Measurements from ENCODE around the gene PRKCD.

PRKCD gene

DNA sequence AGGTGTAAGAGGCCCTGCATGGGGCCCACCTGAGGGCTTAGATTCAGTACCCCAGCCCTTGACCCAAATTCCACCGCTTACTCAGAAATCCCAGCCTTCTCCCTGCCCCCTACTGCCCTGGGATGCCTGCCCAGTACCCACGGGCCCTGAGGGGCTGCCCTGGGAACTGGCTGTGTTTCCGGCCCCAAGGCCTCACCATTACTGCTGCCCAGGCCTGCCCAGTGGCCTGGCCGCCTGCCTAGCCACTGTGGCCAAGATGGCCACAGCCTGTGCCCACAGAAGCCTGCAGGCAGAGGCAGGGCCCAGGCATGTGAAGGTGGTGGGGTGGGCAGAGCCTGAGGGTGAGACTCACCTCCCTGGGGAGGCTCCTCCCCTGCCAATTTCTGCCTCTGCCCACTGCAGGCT, 6.1 kb upstream of the PRKCD start:
- no peak for ATAC-seq
- TF ChIP-seq, protein P1, sequence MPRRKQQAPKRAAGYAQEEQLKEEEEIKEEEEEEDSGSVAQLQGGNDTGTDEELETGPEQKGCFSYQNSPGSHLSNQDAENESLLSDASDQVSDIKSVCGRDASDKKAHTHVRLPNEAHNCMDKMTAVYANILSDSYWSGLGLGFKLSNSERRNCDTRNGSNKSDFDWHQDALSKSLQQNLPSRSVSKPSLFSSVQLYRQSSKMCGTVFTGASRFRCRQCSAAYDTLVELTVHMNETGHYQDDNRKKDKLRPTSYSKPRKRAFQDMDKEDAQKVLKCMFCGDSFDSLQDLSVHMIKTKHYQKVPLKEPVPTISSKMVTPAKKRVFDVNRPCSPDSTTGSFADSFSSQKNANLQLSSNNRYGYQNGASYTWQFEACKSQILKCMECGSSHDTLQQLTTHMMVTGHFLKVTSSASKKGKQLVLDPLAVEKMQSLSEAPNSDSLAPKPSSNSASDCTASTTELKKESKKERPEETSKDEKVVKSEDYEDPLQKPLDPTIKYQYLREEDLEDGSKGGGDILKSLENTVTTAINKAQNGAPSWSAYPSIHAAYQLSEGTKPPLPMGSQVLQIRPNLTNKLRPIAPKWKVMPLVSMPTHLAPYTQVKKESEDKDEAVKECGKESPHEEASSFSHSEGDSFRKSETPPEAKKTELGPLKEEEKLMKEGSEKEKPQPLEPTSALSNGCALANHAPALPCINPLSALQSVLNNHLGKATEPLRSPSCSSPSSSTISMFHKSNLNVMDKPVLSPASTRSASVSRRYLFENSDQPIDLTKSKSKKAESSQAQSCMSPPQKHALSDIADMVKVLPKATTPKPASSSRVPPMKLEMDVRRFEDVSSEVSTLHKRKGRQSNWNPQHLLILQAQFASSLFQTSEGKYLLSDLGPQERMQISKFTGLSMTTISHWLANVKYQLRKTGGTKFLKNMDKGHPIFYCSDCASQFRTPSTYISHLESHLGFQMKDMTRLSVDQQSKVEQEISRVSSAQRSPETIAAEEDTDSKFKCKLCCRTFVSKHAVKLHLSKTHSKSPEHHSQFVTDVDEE (CRISPR knock-in tag; IDR thresholded peaks at IDR 0.05): no peak
- TF ChIP-seq ISL1 (CRISPR knock-in tag; IDR thresholded peaks at IDR 0.05) (no peak), ARNTL (CRISPR knock-in tag; IDR thresholded peaks at IDR 0.05; ENCODE audit: borderline replicate concordance, low read depth) (no peak)

- TF ChIP-seq ISL1 (CRISPR knock-in tag; IDR thresholded peaks at IDR 0.05): no peak
- TF ChIP-seq CREB5 (CRISPR knock-in tag; IDR thresholded peaks at IDR 0.05; ENCODE audit: low read depth): no peak
- no peak for TF ChIP-seq ARNTL (CRISPR knock-in tag; IDR thresholded peaks at IDR 0.05; ENCODE audit: borderline replicate concordance, low read depth)
- no peak for TF ChIP-seq ESRRG (CRISPR knock-in tag; IDR thresholded peaks at IDR 0.05)
- TF ChIP-seq OSR1 (CRISPR knock-in tag; IDR thresholded peaks at IDR 0.05): no peak
- TF ChIP-seq ZNF565 (CRISPR knock-in tag; conservative IDR thresholded peaks at IDR 0.05; ENCODE audit: low read depth): no peak
- TF ChIP-seq CSDC2 (CRISPR knock-in tag; IDR thresholded peaks at IDR 0.05): no peak
- ATAC-seq: no peak
Measured at GRCh38 chr3:53155760-53156159, 5.2 kb upstream of the PRKCD start.

DNA sequence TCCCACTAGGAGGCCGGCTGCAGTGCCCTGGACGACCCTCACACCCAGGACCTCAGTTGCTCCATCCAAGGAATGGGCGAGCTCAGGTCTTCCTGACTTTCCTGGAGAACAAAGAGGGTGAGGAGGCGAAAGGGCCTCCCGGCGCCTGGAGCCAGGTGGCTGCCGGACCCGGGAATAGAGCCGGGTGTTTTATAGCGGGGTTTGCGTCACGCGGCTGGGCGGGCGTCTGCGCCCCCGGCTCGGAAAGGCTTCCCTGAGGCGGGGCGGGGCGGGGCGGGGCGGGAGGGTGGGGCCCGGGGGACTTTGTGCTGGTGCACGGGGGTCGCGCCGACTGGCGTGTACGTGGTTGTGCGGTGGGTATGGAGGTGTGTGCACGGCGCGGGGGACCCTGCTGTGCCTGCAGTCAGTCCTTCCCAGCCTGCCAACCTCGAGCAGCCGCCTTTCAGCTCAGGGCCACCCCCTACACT, 4.6 kb upstream of the PRKCD start:
- ATAC-seq: no peak
- TF ChIP-seq ZNF8 (CRISPR knock-in tag; IDR thresholded peaks at IDR 0.05) (no peak), SNAI2 (CRISPR knock-in tag; IDR thresholded peaks at IDR 0.05) (no peak), ZFP3 (CRISPR knock-in tag; IDR thresholded peaks at IDR 0.05) (no peak), CSDC2 (CRISPR knock-in tag; IDR thresholded peaks at IDR 0.05) (no peak), ISL1 (CRISPR knock-in tag; IDR thresholded peaks at IDR 0.05) (no peak), PATZ1 (CRISPR knock-in tag; IDR thresholded peaks at IDR 0.05; ENCODE audit: borderline replicate concordance) (no peak), OSR1 (CRISPR knock-in tag; IDR thresholded peaks at IDR 0.05) (no peak), GLIS3 (CRISPR knock-in tag; IDR thresholded peaks at IDR 0.05) (no peak), RARB (CRISPR knock-in tag; IDR thresholded peaks at IDR 0.05) (no peak), CSRNP3 (CRISPR knock-in tag; IDR thresholded peaks at IDR 0.05) (no peak), TOX (CRISPR knock-in tag; IDR thresholded peaks at IDR 0.05; ENCODE audit: borderline replicate concordance) (no peak), BACH2 (CRISPR knock-in tag; IDR thresholded peaks at IDR 0.05; ENCODE audit: borderline replicate concordance) (no peak)
- TF ChIP-seq, protein P2, sequence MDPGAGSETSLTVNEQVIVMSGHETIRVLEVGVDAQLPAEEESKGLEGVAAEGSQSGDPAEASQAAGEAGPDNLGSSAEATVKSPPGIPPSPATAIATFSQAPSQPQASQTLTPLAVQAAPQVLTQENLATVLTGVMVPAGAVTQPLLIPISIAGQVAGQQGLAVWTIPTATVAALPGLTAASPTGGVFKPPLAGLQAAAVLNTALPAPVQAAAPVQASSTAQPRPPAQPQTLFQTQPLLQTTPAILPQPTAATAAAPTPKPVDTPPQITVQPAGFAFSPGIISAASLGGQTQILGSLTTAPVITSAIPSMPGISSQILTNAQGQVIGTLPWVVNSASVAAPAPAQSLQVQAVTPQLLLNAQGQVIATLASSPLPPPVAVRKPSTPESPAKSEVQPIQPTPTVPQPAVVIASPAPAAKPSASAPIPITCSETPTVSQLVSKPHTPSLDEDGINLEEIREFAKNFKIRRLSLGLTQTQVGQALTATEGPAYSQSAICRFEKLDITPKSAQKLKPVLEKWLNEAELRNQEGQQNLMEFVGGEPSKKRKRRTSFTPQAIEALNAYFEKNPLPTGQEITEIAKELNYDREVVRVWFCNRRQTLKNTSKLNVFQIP (CRISPR knock-in tag; IDR thresholded peaks at IDR 0.05; ENCODE audit: borderline replicate concordance, low read depth): no peak

- no peak for ATAC-seq
- TF ChIP-seq ZFP3 (CRISPR knock-in tag; IDR thresholded peaks at IDR 0.05) (no peak), RARB (CRISPR knock-in tag; IDR thresholded peaks at IDR 0.05) (no peak), ISL1 (CRISPR knock-in tag; IDR thresholded peaks at IDR 0.05) (no peak), ZNF565 (CRISPR knock-in tag; conservative IDR thresholded peaks at IDR 0.05; ENCODE audit: low read depth) (no peak), BACH2 (CRISPR knock-in tag; IDR thresholded peaks at IDR 0.05; ENCODE audit: borderline replicate concordance) (no peak), ZFP30 (CRISPR knock-in tag; IDR thresholded peaks at IDR 0.05) (no peak)
- TF ChIP-seq, protein P2 (CRISPR knock-in tag; IDR thresholded peaks at IDR 0.05; ENCODE audit: borderline replicate concordance, low read depth): no peak
- TF ChIP-seq, protein P1 (CRISPR knock-in tag; IDR thresholded peaks at IDR 0.05): no peak
Measured at GRCh38 chr3:53157974-53158580, 2.9 kb upstream of the PRKCD start.

Data from SK-N-SH treated with all-trans-retinoic acid at 6 μM for 48 hours (cell line).